GM12874 (cell line): ENCODE data around the gene EZR.

ENCODE experiments used
- TF ChIP-seq, protein P1 (sequence below): IDR thresholded peaks from 2 replicates; pipeline ENCODE4 v1.5.1; 2011; ENCODE audit warnings: low read depth, mild to moderate bottlenecking, control low read depth, low read length, moderate library complexity; ENCODE audit not compliant: insufficient read depth

The EZR gene

DNA sequence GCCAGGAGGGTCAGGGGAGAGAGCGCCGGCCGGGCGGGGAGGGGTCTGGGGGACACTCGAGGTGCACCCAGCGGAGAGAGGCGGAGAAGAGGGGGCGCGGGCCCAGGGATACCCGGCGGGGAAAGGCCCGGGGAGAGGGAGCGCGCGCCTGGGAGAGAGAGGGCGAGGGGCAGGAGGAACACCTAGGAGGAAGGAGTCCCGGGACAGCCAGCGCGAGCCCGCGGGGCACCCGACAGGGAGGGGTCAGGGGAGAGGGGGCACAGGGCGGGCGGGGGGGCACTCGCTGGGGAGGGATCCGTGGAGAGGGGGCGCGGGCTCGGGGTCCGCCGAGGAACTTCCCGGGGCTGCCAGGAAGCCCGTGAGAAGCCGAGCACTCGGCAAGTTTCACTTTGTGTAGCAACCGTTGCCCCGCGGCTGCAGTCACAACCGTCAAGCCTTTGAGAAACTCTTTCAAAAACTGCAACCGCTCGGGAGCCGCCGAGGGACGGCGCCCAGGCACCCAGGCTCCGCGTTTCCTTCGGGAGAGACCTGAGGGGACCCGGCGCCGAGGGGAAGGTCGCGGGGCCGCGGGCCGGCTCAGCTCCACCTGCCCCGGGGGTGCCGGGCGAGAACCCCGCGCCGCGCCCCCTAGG is 471 bp downstream of the EZR start:
- TF ChIP-seq, protein P1, sequence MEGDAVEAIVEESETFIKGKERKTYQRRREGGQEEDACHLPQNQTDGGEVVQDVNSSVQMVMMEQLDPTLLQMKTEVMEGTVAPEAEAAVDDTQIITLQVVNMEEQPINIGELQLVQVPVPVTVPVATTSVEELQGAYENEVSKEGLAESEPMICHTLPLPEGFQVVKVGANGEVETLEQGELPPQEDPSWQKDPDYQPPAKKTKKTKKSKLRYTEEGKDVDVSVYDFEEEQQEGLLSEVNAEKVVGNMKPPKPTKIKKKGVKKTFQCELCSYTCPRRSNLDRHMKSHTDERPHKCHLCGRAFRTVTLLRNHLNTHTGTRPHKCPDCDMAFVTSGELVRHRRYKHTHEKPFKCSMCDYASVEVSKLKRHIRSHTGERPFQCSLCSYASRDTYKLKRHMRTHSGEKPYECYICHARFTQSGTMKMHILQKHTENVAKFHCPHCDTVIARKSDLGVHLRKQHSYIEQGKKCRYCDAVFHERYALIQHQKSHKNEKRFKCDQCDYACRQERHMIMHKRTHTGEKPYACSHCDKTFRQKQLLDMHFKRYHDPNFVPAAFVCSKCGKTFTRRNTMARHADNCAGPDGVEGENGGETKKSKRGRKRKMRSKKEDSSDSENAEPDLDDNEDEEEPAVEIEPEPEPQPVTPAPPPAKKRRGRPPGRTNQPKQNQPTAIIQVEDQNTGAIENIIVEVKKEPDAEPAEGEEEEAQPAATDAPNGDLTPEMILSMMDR, result no peak

DNA sequence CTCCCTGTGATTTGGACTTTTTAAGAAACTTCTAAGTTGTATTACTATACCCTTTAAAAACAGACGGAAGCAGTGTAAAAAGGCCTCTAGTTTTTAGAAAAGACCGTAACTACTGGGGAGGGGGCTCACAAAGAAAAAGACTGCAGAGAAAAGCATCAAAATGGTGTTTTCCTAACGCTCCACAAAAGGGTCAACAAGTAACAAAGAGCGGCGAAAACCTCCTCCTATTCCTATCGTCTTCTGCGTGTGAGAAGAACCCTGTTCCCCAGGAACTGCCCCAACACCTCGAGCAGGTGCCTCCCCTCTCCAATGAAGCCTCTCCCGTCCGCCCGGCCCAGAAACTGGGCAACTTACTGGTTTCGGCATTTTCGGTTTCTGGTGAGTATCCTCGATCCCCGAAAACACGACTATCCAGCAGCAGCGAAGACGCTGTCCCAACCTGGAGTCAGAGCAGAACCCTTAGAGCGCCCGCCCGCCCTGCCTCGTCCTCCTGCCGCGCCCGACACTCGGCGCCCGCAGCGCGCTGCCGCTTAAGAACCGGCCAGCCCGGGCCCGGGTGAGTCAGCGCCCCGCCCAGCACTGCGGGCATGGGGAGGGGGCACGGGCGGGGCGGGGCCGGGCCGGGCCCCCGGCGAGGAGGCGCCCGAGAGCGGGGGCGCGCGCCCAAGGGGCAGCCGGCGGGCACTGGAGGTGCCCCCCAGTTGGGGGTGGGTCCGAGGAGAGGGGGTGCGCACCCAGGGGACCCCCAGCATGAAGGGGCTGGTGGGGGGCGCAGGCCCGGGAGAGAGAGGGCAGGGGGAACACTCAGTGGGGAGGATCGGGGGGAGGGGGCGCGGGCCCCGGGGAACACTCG is 1.2 kb downstream of the EZR start:
- TF ChIP-seq, protein P1, result no peak

DNA sequence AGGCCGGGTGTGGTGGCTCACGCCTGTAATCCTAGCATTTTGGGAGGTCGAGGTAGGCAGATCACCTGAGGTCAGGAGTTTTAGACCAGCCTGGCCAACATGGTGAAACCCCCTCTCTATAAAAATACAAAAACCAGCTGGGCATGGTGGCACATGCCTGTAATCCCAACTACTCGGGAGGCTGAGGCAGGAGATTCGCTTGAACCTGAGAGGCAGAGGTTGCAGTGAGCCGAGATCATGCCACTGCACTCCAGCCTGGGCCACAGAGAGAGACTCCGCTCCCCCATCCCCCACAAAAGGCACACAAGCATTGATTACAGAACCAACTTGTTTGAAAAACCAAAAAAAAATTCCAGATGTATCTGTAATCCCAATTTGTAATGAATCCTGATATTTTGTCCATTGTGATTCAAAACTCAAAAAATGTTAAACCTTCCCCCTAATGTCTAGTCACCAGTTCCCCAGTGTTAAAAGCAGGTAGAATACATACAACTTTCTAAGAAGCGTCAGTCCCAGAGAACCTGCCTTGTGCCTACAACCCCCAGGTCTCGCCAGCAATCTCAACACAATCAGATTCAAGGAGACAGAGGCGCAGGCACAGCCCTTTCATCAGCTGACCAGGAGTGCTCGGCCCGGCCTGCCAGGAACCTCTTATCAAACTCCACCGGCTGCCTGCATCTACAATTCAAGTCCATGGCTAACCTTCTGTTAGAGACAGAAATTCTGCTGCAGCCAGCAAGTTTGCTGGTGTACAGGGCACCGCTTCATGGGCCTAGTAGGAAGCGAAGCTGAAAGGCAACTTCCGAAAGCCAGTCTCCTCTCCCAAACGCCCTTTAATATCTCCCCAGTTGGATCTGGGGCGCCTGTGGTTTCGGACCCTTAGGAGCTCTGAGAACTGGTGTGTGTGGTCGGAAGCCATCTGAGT is 2.1 kb downstream of the EZR start:
- TF ChIP-seq, protein P1, result no peak

DNA sequence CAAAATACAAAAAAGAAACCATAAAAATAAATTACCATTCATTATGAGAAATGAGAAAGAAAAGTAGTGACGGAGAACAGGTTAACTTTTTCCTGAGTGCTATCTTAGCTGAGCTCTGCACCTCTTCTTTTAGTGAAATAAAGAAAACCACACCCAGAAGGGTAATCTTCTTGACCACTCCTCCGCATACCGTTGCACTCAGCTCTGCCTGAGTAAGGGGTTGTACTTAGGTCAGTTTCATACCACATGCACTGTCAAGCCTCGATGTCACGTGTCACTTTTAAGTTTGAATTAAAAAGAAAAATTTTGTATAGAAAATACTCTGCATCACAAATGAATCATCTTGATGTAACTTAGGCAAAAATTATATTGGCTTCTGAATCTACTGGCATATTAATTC is 2.8 kb downstream of the EZR start:
- TF ChIP-seq, protein P1, result no peak

DNA sequence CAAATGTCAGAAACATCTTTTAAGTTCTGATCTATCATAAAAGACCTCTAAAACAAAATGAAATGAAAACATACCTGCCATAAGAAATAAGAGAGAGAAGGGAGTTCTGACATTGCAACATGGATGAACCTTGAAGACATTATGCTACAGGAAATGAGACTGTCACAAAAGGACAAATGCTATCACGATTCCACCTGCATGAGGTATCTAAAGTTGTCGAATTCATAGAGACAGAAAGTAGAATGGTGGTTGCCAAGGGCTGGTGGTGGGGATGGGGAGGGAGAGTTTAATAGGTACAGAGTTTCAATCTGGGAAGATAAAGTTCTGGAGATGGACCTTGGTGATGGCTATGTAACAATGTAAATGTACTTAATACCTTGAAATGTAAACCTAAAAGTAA is 3.3 kb downstream of the EZR start:
- TF ChIP-seq, protein P1, result no peak

DNA sequence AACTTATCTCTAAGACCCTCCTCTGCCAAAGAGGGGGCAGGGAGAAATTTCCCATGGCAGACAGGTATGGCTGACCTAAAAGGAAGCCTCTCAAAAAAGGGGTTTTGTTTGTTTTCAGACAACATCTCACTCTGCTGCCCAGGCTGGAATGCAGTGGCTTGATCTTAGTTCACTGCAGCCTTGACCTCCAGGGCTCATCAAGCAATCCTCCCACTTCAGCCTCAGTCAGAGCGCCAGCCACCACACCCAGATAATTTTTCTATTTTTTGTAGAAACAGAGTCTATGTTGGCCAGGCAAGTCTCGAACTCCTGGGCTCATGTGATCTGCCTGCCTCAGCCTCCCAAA is 3.8 kb downstream of the EZR start:
- TF ChIP-seq, protein P1, result no peak

DNA sequence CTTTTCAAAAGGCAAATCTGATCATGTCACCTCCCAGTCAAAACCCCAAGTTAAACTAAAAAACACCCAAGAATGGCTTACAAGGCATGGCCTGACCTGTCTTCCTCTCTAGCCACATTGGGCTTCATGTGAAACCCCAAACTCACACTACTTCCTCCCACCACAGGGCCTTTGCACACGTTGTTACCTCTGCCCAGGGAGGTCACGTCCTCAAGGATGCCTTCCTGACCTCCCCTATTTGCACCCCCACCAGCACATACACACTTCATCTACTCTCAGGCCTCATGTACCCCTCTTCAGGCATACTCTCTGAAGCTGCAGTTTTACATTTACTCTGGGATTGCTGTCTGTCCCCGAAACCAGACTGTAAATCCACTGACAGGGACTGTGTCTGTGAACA is 6.1 kb downstream of the EZR start:
- TF ChIP-seq, protein P1, result no peak
